GM12873 (cell line): ENCODE measurements around the gene SHC4.

Source experiments
- TF ChIP-seq, protein P1 (sequence below): IDR thresholded peaks from 2 replicates; pipeline ENCODE4 v1.5.1; 2012; ENCODE audit warnings: low read depth, mild to moderate bottlenecking, moderate library complexity, low read length, control low read depth; ENCODE audit not compliant: insufficient read depth; ENCODE audit errors: missing control alignments

The SHC4 gene

DNA sequence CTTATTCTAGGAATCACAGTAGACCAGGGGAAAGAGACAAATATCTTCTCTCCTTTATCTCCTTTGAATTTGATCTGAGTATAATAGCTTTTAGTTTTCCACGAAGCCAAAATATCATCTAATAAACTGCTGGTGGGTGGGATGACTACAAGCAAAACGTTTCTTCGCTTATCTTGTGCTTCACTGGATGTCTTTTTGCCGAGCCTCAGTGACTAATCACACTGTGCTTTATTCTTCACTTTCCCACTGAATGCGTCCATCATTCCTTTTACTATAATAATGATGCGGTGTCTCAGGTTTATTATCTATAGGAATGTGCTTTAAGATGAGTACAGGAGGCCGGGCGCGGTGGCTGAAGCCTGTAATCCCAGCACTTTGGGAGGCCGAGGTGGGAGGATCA lies 185.4 kb downstream of the SHC4 start:
- TF ChIP-seq, protein P1, sequence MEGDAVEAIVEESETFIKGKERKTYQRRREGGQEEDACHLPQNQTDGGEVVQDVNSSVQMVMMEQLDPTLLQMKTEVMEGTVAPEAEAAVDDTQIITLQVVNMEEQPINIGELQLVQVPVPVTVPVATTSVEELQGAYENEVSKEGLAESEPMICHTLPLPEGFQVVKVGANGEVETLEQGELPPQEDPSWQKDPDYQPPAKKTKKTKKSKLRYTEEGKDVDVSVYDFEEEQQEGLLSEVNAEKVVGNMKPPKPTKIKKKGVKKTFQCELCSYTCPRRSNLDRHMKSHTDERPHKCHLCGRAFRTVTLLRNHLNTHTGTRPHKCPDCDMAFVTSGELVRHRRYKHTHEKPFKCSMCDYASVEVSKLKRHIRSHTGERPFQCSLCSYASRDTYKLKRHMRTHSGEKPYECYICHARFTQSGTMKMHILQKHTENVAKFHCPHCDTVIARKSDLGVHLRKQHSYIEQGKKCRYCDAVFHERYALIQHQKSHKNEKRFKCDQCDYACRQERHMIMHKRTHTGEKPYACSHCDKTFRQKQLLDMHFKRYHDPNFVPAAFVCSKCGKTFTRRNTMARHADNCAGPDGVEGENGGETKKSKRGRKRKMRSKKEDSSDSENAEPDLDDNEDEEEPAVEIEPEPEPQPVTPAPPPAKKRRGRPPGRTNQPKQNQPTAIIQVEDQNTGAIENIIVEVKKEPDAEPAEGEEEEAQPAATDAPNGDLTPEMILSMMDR, result no peak

DNA sequence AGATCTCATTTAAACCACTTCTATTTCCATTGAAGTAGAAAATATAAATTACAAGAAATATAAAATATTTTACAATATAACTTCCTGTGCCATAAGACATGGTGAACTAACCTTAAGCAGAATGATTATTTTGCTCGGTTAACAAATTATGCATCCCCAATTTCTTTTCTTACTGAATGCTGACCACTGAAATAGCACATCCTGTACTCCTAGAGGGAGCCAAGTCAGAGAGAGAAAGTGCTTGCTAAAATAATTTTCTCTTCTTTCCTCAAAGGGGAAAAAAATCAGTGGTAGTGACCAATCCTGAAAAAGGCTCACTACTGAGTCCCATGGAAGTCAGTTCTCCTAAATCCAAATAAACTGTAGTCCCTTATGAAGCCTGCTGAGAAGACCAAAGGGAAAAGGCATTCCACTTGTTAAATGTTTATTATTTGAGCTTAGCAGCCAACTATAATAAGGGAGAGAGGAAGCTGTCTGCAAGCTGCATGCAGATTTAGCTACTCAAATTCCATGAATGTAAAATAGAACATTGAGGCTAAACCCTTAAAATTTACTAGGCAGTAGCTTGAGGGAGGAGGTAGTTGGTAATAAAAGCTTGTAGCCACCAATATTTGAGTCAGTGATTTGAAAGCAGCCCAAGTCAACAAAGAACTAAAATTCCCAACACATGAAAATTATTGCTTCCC lies 185.9 kb downstream of the SHC4 start:
- TF ChIP-seq, protein P1, result no peak

DNA sequence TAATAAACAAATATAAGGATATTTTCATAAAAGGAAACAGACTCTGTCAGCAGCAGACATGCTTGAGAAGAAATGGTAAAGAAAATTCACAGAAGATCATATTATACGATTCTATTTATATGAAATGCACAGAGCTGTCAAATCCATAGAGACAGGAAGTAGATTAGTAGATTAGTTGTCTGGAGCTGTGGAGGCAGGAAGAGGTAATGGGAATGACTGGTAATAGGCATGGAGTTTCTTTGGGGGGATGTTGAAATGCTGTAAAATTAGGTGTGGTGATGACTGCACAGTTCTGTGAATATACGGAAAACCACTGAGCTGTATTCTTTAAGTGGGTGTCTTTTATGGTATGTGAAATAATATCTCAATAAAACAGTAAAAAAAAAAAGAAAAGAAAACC lies 188.2 kb downstream of the SHC4 start:
- TF ChIP-seq, protein P1, result no peak

DNA sequence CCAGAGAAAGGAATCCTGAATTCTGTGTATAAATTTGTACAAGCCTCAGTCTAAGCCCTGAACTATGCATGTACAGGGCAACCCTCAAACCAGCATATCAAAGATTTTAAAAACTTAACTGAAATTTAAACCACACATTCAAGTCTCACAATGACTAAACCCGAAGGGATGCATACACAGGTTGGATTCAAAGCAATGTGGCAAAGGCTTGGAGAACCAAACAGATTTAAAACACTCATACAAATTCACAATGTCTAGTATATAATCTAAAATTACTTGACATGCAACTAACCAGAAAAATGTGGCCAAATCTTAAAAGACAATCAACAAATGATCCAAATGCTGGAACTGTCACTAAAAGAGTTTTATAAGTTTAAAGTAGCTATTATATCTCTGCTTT lies 189.2 kb downstream of the SHC4 start:
- TF ChIP-seq, protein P1, result no peak
